HG02571 (cell line): ENCODE measurements around the gene OXER1.

Experiments
- ATAC-seq: cut with Tn5 transposase; IDR thresholded peaks from one replicate; pipeline ENCODE4 v1.9.1; 2021; ENCODE audit warnings: mild to moderate bottlenecking, moderate library complexity; ENCODE audit not compliant: unreplicated experiment

OXER1 gene

GRCh38 chr2:42770288-42771131, 6.6 kb upstream of the OXER1 start:
- no peak for ATAC-seq

- no peak for ATAC-seq
Measured at GRCh38 chr2:42769583-42770287, 5.8 kb upstream of the OXER1 start.

GRCh38 chr2:42768706-42769256, 4.8 kb upstream of the OXER1 start:
- ATAC-seq, result no peak

- no peak for ATAC-seq
Measured at GRCh38 chr2:42767899-42768705, 4.2 kb upstream of the OXER1 start.

- no peak for ATAC-seq
Measured at GRCh38 chr2:42767080-42767898, 3.4 kb upstream of the OXER1 start.

GRCh38 chr2:42765686-42766085, 1.8 kb upstream of the OXER1 start:
- ATAC-seq, result no peak

GRCh38 chr2:42764901-42765300, 966 bp upstream of the OXER1 start:
- no peak for ATAC-seq

- ATAC-seq, result no peak
Measured at GRCh38 chr2:42762823-42763804, 821 bp downstream of the OXER1 start.

GRCh38 chr2:42762155-42762554, 1.8 kb downstream of the OXER1 start:
- ATAC-seq, result no peak

- no peak for ATAC-seq
Measured at GRCh38 chr2:42761554-42761953, 2.4 kb downstream of the OXER1 start.

GRCh38 chr2:42758751-42759150, 5.2 kb downstream of the OXER1 start:
- no peak for ATAC-seq

- ATAC-seq, result no peak
Measured at GRCh38 chr2:42757981-42758740, 5.8 kb downstream of the OXER1 start.

- no peak for ATAC-seq
Measured at GRCh38 chr2:42756966-42757513, 6.9 kb downstream of the OXER1 start.

GRCh38 chr2:42756150-42756775, 7.7 kb downstream of the OXER1 start:
- no peak for ATAC-seq

- ATAC-seq, result no peak
Measured at GRCh38 chr2:42755191-42755880, 8.6 kb downstream of the OXER1 start.

- no peak for ATAC-seq
Measured at GRCh38 chr2:42754776-42755140, 9.2 kb downstream of the OXER1 start.
